Liver (tissue), 9 donors: ENCODE data around the gene C10orf67. TPM values are rescaled to one million over a fixed set of nuclear protein-coding genes. Genes with fewer than 3 reads are reported as not detected.

Experiments
- DNase-seq: peaks from one replicate; pipeline ENCODE4 v3.0.0-alpha.2; 2017; ENCODE audit warnings: low spot score
- H3K27ac ChIP-seq, 2 donors: one replicate each; pipeline ENCODE4 v1.7.0; 2013; ENCODE audit warnings: inconsistent platforms in 2 of 2, low read length in 2 of 2, control low read depth in 1 of 2, low read depth in 1 of 2, mild to moderate bottlenecking in 1 of 2
- H3K27me3 ChIP-seq, 4 donors: one replicate each; pipeline versions ENCODE4 v1.6.1 to v1.7.0; 2013; ENCODE audit warnings: low read length in 3 of 4, inconsistent platforms in 1 of 4, mild to moderate bottlenecking in 1 of 4, moderate library complexity in 1 of 4; ENCODE audit not compliant: control insufficient read depth in 4 of 4, insufficient read depth in 4 of 4
- H3K36me3 ChIP-seq, 4 donors: one replicate each; pipeline versions ENCODE4 v1.6.1 to v1.7.0; 2013; ENCODE audit warnings: low read length in 3 of 4, mild to moderate bottlenecking in 3 of 4, low read depth in 1 of 4, moderate library complexity in 1 of 4; ENCODE audit not compliant: control insufficient read depth in 4 of 4, insufficient read depth in 3 of 4
- H3K4me1 ChIP-seq, 4 donors: one replicate each; pipeline versions ENCODE4 v1.6.1 to v1.7.0; 2013; ENCODE audit warnings: low read length in 3 of 4, mild to moderate bottlenecking in 3 of 4, moderate library complexity in 1 of 4; ENCODE audit not compliant: control insufficient read depth in 4 of 4, insufficient read depth in 4 of 4
- H3K4me3 ChIP-seq, 3 donors: one replicate each; pipeline versions ENCODE4 v1.6.1 to v1.7.0; 2013; ENCODE audit warnings: low read length in 3 of 3, control low read depth in 1 of 3, low read depth in 1 of 3, mild to moderate bottlenecking in 1 of 3
- H3K9ac ChIP-seq, 2 donors: one replicate each; pipeline ENCODE4 v1.7.0; 2013; ENCODE audit warnings: low read length in 2 of 2, mild to moderate bottlenecking in 2 of 2, moderate library complexity in 2 of 2, control low read depth in 1 of 2, low read depth in 1 of 2
- H3K9me3 ChIP-seq, 4 donors: one replicate each; pipeline versions ENCODE4 v1.6.1 to v1.7.0; 2013; ENCODE audit warnings: low read length in 3 of 4; ENCODE audit not compliant: control insufficient read depth in 4 of 4
- EGR1 ChIP-seq, 2 donors: IDR thresholded peaks; 2 replicates each; pipeline ENCODE4 v1.6.1; 2016 to 2018; ENCODE audit warnings: antibody characterized with exemption in 2 of 2, low read depth in 2 of 2
- FOXA2 ChIP-seq: IDR thresholded peaks from 2 replicates; pipeline ENCODE4 v1.6.1; 2016; ENCODE audit warnings: antibody characterized with exemption
- GABPA ChIP-seq, 2 donors: IDR thresholded peaks in 1 of 2; conservative IDR thresholded peaks in 1 of 2; 2 replicates each; pipeline ENCODE4 v1.6.1; 2016; ENCODE audit warnings: antibody characterized with exemption in 2 of 2, mild to moderate bottlenecking in 1 of 2, moderate library complexity in 1 of 2
- HNF4A ChIP-seq, 2 donors: conservative IDR thresholded peaks; 2 replicates each; pipeline ENCODE4 v1.6.1; 2016; ENCODE audit warnings: antibody characterized with exemption in 2 of 2, mild to moderate bottlenecking in 2 of 2
- HNF4G ChIP-seq: IDR thresholded peaks from 2 replicates; pipeline ENCODE4 v1.6.1; 2016; ENCODE audit warnings: antibody characterized with exemption
- JUND ChIP-seq, 2 donors: IDR thresholded peaks; 2 replicates each; pipeline ENCODE4 v1.6.1; 2016; ENCODE audit warnings: antibody characterized with exemption in 2 of 2
- RXRA ChIP-seq, 2 donors: IDR thresholded peaks; 2 replicates each; pipeline ENCODE4 v1.6.1; 2017 to 2018; ENCODE audit warnings: antibody characterized with exemption in 2 of 2, mild to moderate bottlenecking in 1 of 2
- TAF1 ChIP-seq: conservative IDR thresholded peaks from 2 replicates; pipeline ENCODE4 v1.6.1; 2016; ENCODE audit warnings: antibody characterized with exemption, mild to moderate bottlenecking
- WGBS: extraction: QIAGEN DNeasy Blood & Tissue Kit; methylation state at CpG from one replicate; pipeline ENCODE4 v1.1.7; 2013; 5-methylcytosine and 5-hydroxymethylcytosine counted together
- polyA plus RNA-seq, 2 donors: library from polyadenylated mRNA; stranded (reverse) in 1 of 2; unstranded in 1 of 2; fragments of 200-250 nt in 1 of 2; fragments of >200 nt in 1 of 2; fragmentation: Nextera tagmentation in 1 of 2; extraction: Ambion mirVana in 1 of 2; gene quantifications; one replicate each; pipeline versions ENCODE4 v1.2.1 to v1.2.3, GENCODE V29; 2013 to 2015
- total RNA-seq, 2 donors: library from RNA; depleted of rRNA; stranded (reverse); fragments of >200 nt; gene quantifications; one replicate each; pipeline ENCODE4 v1.2.3, GENCODE V29; 2014
- TF ChIP-seq, protein P1 (sequence below): IDR thresholded peaks from 2 replicates; pipeline ENCODE4 v1.6.1; 2016; ENCODE audit warnings: antibody characterized with exemption
- TF ChIP-seq, protein P2 (sequence below): IDR thresholded peaks from 2 replicates; pipeline ENCODE4 v1.6.1; 2016; ENCODE audit warnings: antibody characterized with exemption
- donor health status: healthy.
- donor health status: healthy.
- donor health status: healthy.
- donor health status: healthy.
- donor health status: healthy.

The C10orf67 gene
- total and polyA plus RNA-seq, 4 donors: 0.02 TPM; not detected in 3

DNA sequence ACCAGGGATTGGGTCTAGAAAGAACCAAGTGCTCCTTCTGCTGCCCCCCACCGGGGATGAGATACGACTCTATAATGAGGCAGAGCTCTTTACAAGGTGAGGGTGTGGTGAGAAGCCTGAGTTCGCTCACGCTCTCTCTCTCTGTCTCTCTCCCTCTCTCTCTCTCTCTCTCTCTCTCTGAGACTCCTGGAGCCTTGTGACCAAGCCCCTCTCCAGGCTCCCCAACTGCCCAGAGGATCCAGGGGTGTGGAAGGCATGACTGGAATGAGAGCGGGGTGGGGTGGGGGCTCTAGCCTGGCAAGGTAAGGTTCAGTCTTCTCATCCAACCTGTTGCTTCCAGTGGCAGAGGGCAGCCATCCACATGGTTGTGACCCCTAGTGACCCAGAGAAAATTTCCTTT is 155.6 kb downstream of the C10orf67 start:
- Histone ChIP-seq H3K9me3 (no peaks in the 10 kb centered on the region), H3K27ac (no peak overlapping the region), H3K27me3 (peaks cover 2 to 24% (median 3%) of the 10 kb centered on the region in 4 donors), H3K4me1 (peaks cover 7 to 18% (median 10%) of the 10 kb centered on the region in 4 donors), H3K9ac (no peak overlapping the region), H3K36me3 (no peaks in the 10 kb centered on the region), H3K4me3 (no peak overlapping the region)
- no peak for DNase-seq
- no peak for TF ChIP-seq HNF4A (conservative IDR thresholded peaks at IDR 0.05)
- TF ChIP-seq, protein P1, sequence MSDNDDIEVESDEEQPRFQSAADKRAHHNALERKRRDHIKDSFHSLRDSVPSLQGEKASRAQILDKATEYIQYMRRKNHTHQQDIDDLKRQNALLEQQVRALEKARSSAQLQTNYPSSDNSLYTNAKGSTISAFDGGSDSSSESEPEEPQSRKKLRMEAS: no peak
- no peak for TF ChIP-seq TAF1
- TF ChIP-seq EGR1 (IDR thresholded peaks at IDR 0.05; ENCODE audit: low read depth in 2 of 2): no peak
- no peak for TF ChIP-seq HNF4G
- no peak for TF ChIP-seq RXRA (IDR thresholded peaks at IDR 0.05)
- TF ChIP-seq, protein P2, sequence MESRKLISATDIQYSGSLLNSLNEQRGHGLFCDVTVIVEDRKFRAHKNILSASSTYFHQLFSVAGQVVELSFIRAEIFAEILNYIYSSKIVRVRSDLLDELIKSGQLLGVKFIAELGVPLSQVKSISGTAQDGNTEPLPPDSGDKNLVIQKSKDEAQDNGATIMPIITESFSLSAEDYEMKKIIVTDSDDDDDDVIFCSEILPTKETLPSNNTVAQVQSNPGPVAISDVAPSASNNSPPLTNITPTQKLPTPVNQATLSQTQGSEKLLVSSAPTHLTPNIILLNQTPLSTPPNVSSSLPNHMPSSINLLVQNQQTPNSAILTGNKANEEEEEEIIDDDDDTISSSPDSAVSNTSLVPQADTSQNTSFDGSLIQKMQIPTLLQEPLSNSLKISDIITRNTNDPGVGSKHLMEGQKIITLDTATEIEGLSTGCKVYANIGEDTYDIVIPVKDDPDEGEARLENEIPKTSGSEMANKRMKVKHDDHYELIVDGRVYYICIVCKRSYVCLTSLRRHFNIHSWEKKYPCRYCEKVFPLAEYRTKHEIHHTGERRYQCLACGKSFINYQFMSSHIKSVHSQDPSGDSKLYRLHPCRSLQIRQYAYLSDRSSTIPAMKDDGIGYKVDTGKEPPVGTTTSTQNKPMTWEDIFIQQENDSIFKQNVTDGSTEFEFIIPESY: no peak
- 35% methylated on average over 5 of the region's 5 CpGs for WGBS

DNA sequence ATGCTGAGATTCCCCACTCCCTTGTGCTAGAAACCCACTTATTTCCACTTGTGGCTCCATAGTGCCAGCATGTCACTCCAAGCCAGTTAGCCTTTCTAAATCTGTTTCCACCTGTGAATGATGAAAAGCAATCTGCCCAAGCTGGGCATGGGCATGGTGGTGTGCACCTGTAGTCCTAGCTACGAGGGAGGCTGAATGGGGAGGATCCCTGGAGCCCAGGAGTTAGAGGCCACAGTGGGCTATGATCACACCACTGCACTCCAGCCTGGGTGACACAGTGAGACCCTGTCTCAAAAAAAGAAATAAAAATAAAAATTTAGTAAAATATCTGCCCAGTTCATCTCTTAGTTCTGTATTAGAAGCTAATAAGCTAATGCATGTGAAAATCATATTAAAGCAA is 157.4 kb downstream of the C10orf67 start:
- Histone ChIP-seq H3K4me3 (no peak overlapping the region), H3K27me3 (peaks cover 0 to 18% (median 2%) of the 10 kb centered on the region in 4 donors), H3K4me1 (peaks cover under 1 to 6% (median 4%) of the 10 kb centered on the region in 4 donors), H3K27ac (no peak overlapping the region), H3K36me3 (no peaks in the 10 kb centered on the region), H3K9me3 (no peaks in the 10 kb centered on the region), H3K9ac (no peak overlapping the region)
- no peak for TF ChIP-seq FOXA2
- DNase-seq: no peak
- WGBS: 84% methylated on average over 1 of the region's 1 CpG

DNA sequence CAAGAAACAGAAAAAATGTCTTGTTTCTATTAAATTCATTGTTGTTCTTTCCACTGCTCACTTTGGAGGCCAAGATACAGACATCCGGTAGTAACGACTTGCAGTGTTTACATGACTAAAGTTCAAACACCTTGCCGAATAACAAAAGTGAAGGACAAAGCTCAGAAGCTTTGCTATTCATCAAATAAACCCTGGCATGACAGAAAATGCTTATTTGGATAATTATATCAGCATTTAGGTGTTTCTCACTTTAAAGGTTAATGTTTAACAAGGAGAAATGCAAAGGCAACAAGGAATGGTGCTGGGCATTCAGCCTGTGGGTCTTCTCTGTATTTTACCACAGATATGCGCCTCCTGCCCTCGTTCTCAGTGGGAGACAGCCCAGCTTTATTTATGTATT is 157.9 kb downstream of the C10orf67 start:
- H3K4me1 ChIP-seq: peaks cover 0 to 4% (median 3%) of the 10 kb centered on the region in 4 donors
- H3K4me3 ChIP-seq: no peak overlapping the region
- H3K27ac ChIP-seq: no peak overlapping the region
- H3K27me3 ChIP-seq: peaks cover 0 to 13% (median 2%) of the 10 kb centered on the region in 4 donors
- H3K9ac ChIP-seq: no peak overlapping the region
- 13% methylated on average over 5 of the region's 5 CpGs for WGBS
- no peaks in the 10 kb centered on the region for H3K9me3 ChIP-seq
- TF ChIP-seq RXRA (IDR thresholded peaks at IDR 0.05) (no peak), GABPA (IDR thresholded peaks at IDR 0.05 in 1 of 2, conservative IDR thresholded peaks at IDR 0.05 in 1 of 2) (no peak), HNF4A (conservative IDR thresholded peaks at IDR 0.05) (peak in 1 of 2 donors; percentile 49), EGR1 (IDR thresholded peaks at IDR 0.05; ENCODE audit: low read depth in 2 of 2) (no peak), FOXA2 (no peak), JUND (IDR thresholded peaks at IDR 0.05) (no peak)
- TF ChIP-seq, protein P2: no peak
- DNase-seq: no peak
- no peaks in the 10 kb centered on the region for H3K36me3 ChIP-seq
